ENCODE measurements around the gene SPTBN1. TPM values are rescaled to one million over a fixed set of nuclear protein-coding genes. Genes with fewer than 3 reads are reported as not detected.
A peak's percentile ranks its signal among the peaks of the same experiment; 100 is the strongest.

Gene SPTBN1
- total RNA-seq, 1 experiment from 2014 or later = 75.4 TPM

- Histone ChIP-seq H3K4me3 (no peak overlapping the region), H3K36me3 (no peaks in the 10 kb centered on the region), H3K27me3 (no peaks in the 10 kb centered on the region), H3K9me3 (no peaks in the 10 kb centered on the region)
- no peak for DNase-seq
These were observed 26.1 kb upstream of the SPTBN1 start for GRCh38 chr2:54429811-54430551.

- Histone ChIP-seq H3K4me3 (no peak overlapping the region), H3K36me3 (no peaks in the 10 kb centered on the region), H3K9me3 (no peaks in the 10 kb centered on the region), H3K27me3 (no peaks in the 10 kb centered on the region)
- DNase-seq = no peak
These were observed 25.5 kb upstream of the SPTBN1 start for GRCh38 chr2:54430649-54431048.

GRCh38 chr2:54432251-54433015 lies 23.7 kb upstream of the SPTBN1 start:
- H3K36me3 ChIP-seq = no peaks in the 10 kb centered on the region
- H3K4me3 ChIP-seq = no peak overlapping the region
- DNase-seq = no peak
- H3K27me3 ChIP-seq = no peaks in the 10 kb centered on the region
- no peaks in the 10 kb centered on the region for H3K9me3 ChIP-seq

GRCh38 chr2:54434229-54434628 lies 21.9 kb upstream of the SPTBN1 start:
- Histone ChIP-seq H3K27me3 (no peaks in the 10 kb centered on the region), H3K36me3 (no peaks in the 10 kb centered on the region)
- DNase-seq = no peak

GRCh38 chr2:54434711-54435110 lies 21.4 kb upstream of the SPTBN1 start:
- Histone ChIP-seq H3K4me3 (no peak overlapping the region), H3K36me3 (no peaks in the 10 kb centered on the region)
- no peak for DNase-seq

More at GRCh38 chr2:54434229-54434628, 21.9 kb upstream of the SPTBN1 start:
- Histone ChIP-seq H3K4me3 (no peak overlapping the region), H3K9me3 (no peaks in the 10 kb centered on the region)

GRCh38 chr2:54435325-54436226 lies 20.6 kb upstream of the SPTBN1 start:
- no peak overlapping the region for H3K4me3 ChIP-seq
- no peaks in the 10 kb centered on the region for H3K9me3 ChIP-seq
- H3K27me3 ChIP-seq = no peaks in the 10 kb centered on the region
- no peak for DNase-seq
- no peaks in the 10 kb centered on the region for H3K36me3 ChIP-seq

More at GRCh38 chr2:54434711-54435110, 21.4 kb upstream of the SPTBN1 start:
- Histone ChIP-seq H3K9me3 (no peaks in the 10 kb centered on the region), H3K27me3 (no peaks in the 10 kb centered on the region)

- Histone ChIP-seq H3K27me3 (no peaks in the 10 kb centered on the region), H3K9me3 (no peaks in the 10 kb centered on the region), H3K4me3 (no peak overlapping the region), H3K36me3 (no peaks in the 10 kb centered on the region)
- no peak for DNase-seq
These were observed 18.5 kb upstream of the SPTBN1 start for GRCh38 chr2:54437588-54437987.

- no peaks in the 10 kb centered on the region for H3K27me3 ChIP-seq
- no peaks in the 10 kb centered on the region for H3K36me3 ChIP-seq
- no peak overlapping the region for H3K4me3 ChIP-seq
- H3K9me3 ChIP-seq = no peaks in the 10 kb centered on the region
- DNase-seq = no peak
These were observed 17.9 kb upstream of the SPTBN1 start for GRCh38 chr2:54438271-54438670.

GRCh38 chr2:54439582-54439981 lies 16.5 kb upstream of the SPTBN1 start:
- no peak overlapping the region for H3K4me3 ChIP-seq
- H3K9me3 ChIP-seq = no peaks in the 10 kb centered on the region
- no peaks in the 10 kb centered on the region for H3K27me3 ChIP-seq
- DNase-seq = no peak
- H3K36me3 ChIP-seq = no peaks in the 10 kb centered on the region

- no peaks in the 10 kb centered on the region for H3K9me3 ChIP-seq
- no peak overlapping the region for H3K4me3 ChIP-seq
- DNase-seq = no peak
- H3K36me3 ChIP-seq = no peaks in the 10 kb centered on the region
- H3K27me3 ChIP-seq = no peaks in the 10 kb centered on the region
These were observed 16.1 kb upstream of the SPTBN1 start for GRCh38 chr2:54440050-54440449.

GRCh38 chr2:54444503-54444902 lies 11.6 kb upstream of the SPTBN1 start:
- no peak for DNase-seq
- Histone ChIP-seq H3K36me3 (no peaks in the 10 kb centered on the region), H3K9me3 (no peaks in the 10 kb centered on the region), H3K27me3 (no peaks in the 10 kb centered on the region), H3K4me3 (no peak overlapping the region)

- Histone ChIP-seq H3K9me3 (no peaks in the 10 kb centered on the region), H3K27me3 (no peaks in the 10 kb centered on the region)
These were observed 10.0 kb upstream of the SPTBN1 start for GRCh38 chr2:54446122-54446521.

GRCh38 chr2:54446625-54447024 lies 9.5 kb upstream of the SPTBN1 start:
- DNase-seq = no peak
- H3K4me3 ChIP-seq = no peak overlapping the region
- H3K9me3 ChIP-seq = no peaks in the 10 kb centered on the region
- H3K27me3 ChIP-seq = no peaks in the 10 kb centered on the region
- no peaks in the 10 kb centered on the region for H3K36me3 ChIP-seq

More at GRCh38 chr2:54446122-54446521, 10.0 kb upstream of the SPTBN1 start:
- Histone ChIP-seq H3K4me3 (no peak overlapping the region), H3K36me3 (no peaks in the 10 kb centered on the region)
- DNase-seq = no peak

GRCh38 chr2:54454548-54455130 lies 1.5 kb upstream of the SPTBN1 start:
- no peak for DNase-seq
- Histone ChIP-seq H3K27me3 (no peaks in the 10 kb centered on the region), H3K9me3 (no peaks in the 10 kb centered on the region), H3K4me3 (no peak overlapping the region), H3K36me3 (no peaks in the 10 kb centered on the region; the same call in 1 of the 2 replicates)

GRCh38 chr2:54455131-54455562 lies 980 bp upstream of the SPTBN1 start:
- no peaks in the 10 kb centered on the region for H3K9me3 ChIP-seq
- no peak for DNase-seq
- H3K4me3 ChIP-seq = peak overlapping the region; percentile 88; the same call in 1 of the 2 replicates
- H3K27me3 ChIP-seq = no peaks in the 10 kb centered on the region
- H3K36me3 ChIP-seq = peaks cover 5% of the 10 kb centered on the region

GRCh38 chr2:54456362-54456611 lies 160 bp downstream of the SPTBN1 start:
- no peaks in the 10 kb centered on the region for H3K9me3 ChIP-seq
- peaks cover 12% of the 10 kb centered on the region for H3K36me3 ChIP-seq
- DNase-seq = no peak
- no peaks in the 10 kb centered on the region for H3K27me3 ChIP-seq
- peak overlapping the region; percentile 88 for H3K4me3 ChIP-seq

Measured in MG63 (cell line).